Ishikawa (cell line): ENCODE data around the gene ELL2.

Experiments used
- CEBPB ChIP-seq: IDR thresholded peaks from 2 replicates; pipeline ENCODE4 v1.6.1; 2012
- CREB1 ChIP-seq: IDR thresholded peaks from 2 replicates; pipeline ENCODE4 v1.6.1; 2012; ENCODE audit warnings: low read depth
- TAF1 ChIP-seq: IDR thresholded peaks from 2 replicates; pipeline ENCODE4 v1.6.1; 2012; ENCODE audit warnings: low read depth, mild to moderate bottlenecking
- TEAD4 ChIP-seq: IDR thresholded peaks from 2 replicates; pipeline ENCODE4 v1.6.1; 2012
- YY1 ChIP-seq: IDR thresholded peaks from 2 replicates; pipeline ENCODE4 v1.6.1; 2012; ENCODE audit warnings: low read depth
- TF ChIP-seq, protein P1 (sequence below): IDR thresholded peaks from 2 replicates; pipeline ENCODE4 v1.6.1; 2012
- TF ChIP-seq, protein P2 (sequence below): IDR thresholded peaks from 2 replicates; pipeline ENCODE4 v1.6.1; 2012; ENCODE audit warnings: low read depth, mild to moderate bottlenecking

DNA sequence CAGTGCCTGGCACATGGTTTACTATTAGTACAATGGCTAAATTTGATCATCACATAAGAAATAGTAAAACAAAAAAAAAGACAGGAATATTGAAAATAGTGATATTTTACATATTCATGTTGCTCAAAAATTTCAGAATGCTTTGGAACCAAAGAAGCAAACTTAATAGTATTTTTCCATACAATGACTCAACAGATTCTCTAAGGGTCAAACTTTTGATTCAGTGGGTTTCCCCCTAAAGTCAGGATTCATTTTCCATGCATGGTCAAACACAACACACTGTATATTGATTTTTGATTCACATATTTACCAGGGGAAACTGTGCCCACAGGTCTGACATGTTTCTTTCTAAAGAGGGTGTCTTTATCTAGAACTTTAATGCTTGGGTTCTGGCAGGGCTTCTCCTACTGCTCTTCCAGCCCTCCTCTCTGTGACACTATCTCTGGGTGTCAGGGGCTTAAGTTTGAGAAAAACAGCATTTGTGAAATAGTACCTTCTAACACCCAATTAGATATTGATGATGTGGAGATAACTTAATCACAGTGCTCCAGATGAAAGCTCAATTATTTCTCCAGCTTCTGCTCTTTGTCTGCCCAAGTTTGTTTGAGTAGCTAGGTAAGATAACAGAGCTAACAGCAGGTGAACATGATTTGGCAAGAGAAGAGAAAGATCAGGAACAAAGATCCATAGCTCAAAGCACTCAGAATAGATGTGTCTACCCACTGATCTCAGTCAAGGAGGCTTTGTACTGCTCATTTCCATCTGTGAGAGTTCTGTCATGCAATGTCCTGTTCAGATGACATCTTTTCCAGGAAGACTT is 35.5 kb upstream of the ELL2 start:
- TF ChIP-seq YY1, result no peak
- TF ChIP-seq CREB1, result no peak
- no peak for TF ChIP-seq CEBPB
- TF ChIP-seq, protein P1, sequence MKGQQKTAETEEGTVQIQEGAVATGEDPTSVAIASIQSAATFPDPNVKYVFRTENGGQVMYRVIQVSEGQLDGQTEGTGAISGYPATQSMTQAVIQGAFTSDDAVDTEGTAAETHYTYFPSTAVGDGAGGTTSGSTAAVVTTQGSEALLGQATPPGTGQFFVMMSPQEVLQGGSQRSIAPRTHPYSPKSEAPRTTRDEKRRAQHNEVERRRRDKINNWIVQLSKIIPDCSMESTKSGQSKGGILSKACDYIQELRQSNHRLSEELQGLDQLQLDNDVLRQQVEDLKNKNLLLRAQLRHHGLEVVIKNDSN, result no peak
- no peak for TF ChIP-seq TAF1
- TF ChIP-seq TEAD4, result no peak
- TF ChIP-seq, protein P2, sequence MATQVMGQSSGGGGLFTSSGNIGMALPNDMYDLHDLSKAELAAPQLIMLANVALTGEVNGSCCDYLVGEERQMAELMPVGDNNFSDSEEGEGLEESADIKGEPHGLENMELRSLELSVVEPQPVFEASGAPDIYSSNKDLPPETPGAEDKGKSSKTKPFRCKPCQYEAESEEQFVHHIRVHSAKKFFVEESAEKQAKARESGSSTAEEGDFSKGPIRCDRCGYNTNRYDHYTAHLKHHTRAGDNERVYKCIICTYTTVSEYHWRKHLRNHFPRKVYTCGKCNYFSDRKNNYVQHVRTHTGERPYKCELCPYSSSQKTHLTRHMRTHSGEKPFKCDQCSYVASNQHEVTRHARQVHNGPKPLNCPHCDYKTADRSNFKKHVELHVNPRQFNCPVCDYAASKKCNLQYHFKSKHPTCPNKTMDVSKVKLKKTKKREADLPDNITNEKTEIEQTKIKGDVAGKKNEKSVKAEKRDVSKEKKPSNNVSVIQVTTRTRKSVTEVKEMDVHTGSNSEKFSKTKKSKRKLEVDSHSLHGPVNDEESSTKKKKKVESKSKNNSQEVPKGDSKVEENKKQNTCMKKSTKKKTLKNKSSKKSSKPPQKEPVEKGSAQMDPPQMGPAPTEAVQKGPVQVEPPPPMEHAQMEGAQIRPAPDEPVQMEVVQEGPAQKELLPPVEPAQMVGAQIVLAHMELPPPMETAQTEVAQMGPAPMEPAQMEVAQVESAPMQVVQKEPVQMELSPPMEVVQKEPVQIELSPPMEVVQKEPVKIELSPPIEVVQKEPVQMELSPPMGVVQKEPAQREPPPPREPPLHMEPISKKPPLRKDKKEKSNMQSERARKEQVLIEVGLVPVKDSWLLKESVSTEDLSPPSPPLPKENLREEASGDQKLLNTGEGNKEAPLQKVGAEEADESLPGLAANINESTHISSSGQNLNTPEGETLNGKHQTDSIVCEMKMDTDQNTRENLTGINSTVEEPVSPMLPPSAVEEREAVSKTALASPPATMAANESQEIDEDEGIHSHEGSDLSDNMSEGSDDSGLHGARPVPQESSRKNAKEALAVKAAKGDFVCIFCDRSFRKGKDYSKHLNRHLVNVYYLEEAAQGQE, result no peak
